SK-N-SH treated with all-trans-retinoic acid at 6 μM for 48 hours (cell line): ENCODE measurements around the gene CASP2.

Source experiments
- ATAC-seq: fragments of 200-7000 bp; cut with Tn5 transposase; 3 replicates; pipeline ENCODE4 v1.9.1; 2020; ENCODE audit warnings: mild to moderate bottlenecking, moderate library complexity
- BACH2 ChIP-seq: fragments of 250-450 bp; sonication (Bioruptor Pico); IDR thresholded peaks from 2 replicates; pipeline ENCODE4 v1.9.0; 2021; ENCODE audit warnings: mild to moderate bottlenecking, borderline replicate concordance
- CSDC2 ChIP-seq: fragments of 250-450 bp; sonication (Bioruptor Pico); IDR thresholded peaks from 2 replicates; pipeline ENCODE4 v1.5.0; 2020; ENCODE audit warnings: mild to moderate bottlenecking, moderate library complexity
- ESRRG ChIP-seq: fragments of 250-450 bp; sonication (Bioruptor Pico); IDR thresholded peaks from 2 replicates; pipeline ENCODE4 v1.6.1; 2021; ENCODE audit warnings: mild to moderate bottlenecking
- ISL1 ChIP-seq: fragments of 250-450 bp; sonication (Bioruptor Pico); IDR thresholded peaks from 2 replicates; pipeline ENCODE4 v2.1.2; 2022; ENCODE audit warnings: mild to moderate bottlenecking, moderate library complexity
- RARB ChIP-seq: fragments of 250-450 bp; sonication (Bioruptor Pico); IDR thresholded peaks from 2 replicates; pipeline ENCODE4 v1.8.0; 2021; ENCODE audit warnings: mild to moderate bottlenecking, moderate library complexity
- SNAI2 ChIP-seq: fragments of 250-450 bp; sonication (Bioruptor Pico); IDR thresholded peaks from 2 replicates; pipeline ENCODE4 v1.5.0; 2020; ENCODE audit warnings: mild to moderate bottlenecking, moderate library complexity
- TOX ChIP-seq: fragments of 250-450 bp; sonication (Bioruptor Pico); IDR thresholded peaks from 2 replicates; pipeline ENCODE4 v1.8.0; 2021; ENCODE audit warnings: mild to moderate bottlenecking, moderate library complexity, borderline replicate concordance
- ZFP3 ChIP-seq: fragments of 250-450 bp; sonication (Bioruptor Pico); IDR thresholded peaks from 2 replicates; pipeline ENCODE4 v1.5.0; 2020; ENCODE audit warnings: mild to moderate bottlenecking, moderate library complexity
- ZNF565 ChIP-seq: fragments of 450-650 bp; formaldehyde crosslinking; conservative IDR thresholded peaks from 2 replicates; pipeline ENCODE4 v1.5.0; 2020; ENCODE audit warnings: low read depth, mild to moderate bottlenecking, moderate library complexity
- ZNF70 ChIP-seq: fragments of 450-650 bp; formaldehyde crosslinking; IDR thresholded peaks from 2 replicates; pipeline ENCODE4 v1.5.0; 2020; ENCODE audit warnings: mild to moderate bottlenecking, moderate library complexity
- ZNF8 ChIP-seq: fragments of 450-650 bp; formaldehyde crosslinking; IDR thresholded peaks from 2 replicates; pipeline ENCODE4 v1.5.0; 2020; ENCODE audit warnings: mild to moderate bottlenecking, moderate library complexity
- TF ChIP-seq, protein P1 (sequence below): fragments of 250-450 bp; sonication (Bioruptor Pico); IDR thresholded peaks from 2 replicates; pipeline ENCODE4 v1.8.0; 2020; ENCODE audit warnings: mild to moderate bottlenecking, moderate library complexity, borderline replicate concordance
- TF ChIP-seq, protein P2 (sequence below): fragments of 250-450 bp; sonication (Bioruptor Pico); IDR thresholded peaks from 2 replicates; pipeline ENCODE4 v1.8.0; 2021; ENCODE audit warnings: low read depth, mild to moderate bottlenecking, moderate library complexity, borderline replicate concordance
- TF ChIP-seq, protein P3 (sequence below): fragments of 250-450 bp; sonication (Bioruptor Pico); IDR thresholded peaks from 2 replicates; pipeline ENCODE4 v1.5.1; 2021; ENCODE audit warnings: mild to moderate bottlenecking, moderate library complexity
- TF ChIP-seq, protein P4 (sequence below): fragments of 250-450 bp; sonication (Bioruptor Pico); IDR thresholded peaks from 2 replicates; pipeline ENCODE4 v1.5.1; 2020; ENCODE audit warnings: low read depth, mild to moderate bottlenecking, moderate library complexity
- TF ChIP-seq, protein P5 (sequence below): fragments of 250-450 bp; sonication (Bioruptor Pico); IDR thresholded peaks from 2 replicates; pipeline ENCODE4 v1.5.0; 2020; ENCODE audit warnings: mild to moderate bottlenecking, moderate library complexity

Gene CASP2

DNA sequence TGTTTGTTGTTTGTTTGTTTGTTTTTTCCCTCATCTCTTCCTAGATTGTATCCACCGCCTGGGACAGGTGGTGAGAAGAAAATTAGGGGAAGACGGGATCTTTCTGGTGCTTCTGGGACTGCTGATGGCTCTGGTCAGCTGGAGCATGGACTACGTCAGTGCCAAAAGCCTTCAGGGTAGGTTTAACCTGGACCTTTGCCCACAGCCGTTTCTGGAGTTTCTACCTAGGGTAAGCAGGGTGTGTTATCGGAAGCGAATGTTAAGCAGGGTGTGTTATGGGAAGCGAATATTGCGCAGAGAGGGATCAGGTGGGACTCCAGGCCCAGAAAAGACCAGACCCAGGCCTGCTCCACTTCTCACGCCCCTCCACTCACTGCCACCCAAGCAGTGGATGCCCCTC, 32.5 kb downstream of the CASP2 start:
- TF ChIP-seq BACH2 (CRISPR knock-in tag) = no peak
- TF ChIP-seq ESRRG (CRISPR knock-in tag) = no peak
- TF ChIP-seq, protein P1, sequence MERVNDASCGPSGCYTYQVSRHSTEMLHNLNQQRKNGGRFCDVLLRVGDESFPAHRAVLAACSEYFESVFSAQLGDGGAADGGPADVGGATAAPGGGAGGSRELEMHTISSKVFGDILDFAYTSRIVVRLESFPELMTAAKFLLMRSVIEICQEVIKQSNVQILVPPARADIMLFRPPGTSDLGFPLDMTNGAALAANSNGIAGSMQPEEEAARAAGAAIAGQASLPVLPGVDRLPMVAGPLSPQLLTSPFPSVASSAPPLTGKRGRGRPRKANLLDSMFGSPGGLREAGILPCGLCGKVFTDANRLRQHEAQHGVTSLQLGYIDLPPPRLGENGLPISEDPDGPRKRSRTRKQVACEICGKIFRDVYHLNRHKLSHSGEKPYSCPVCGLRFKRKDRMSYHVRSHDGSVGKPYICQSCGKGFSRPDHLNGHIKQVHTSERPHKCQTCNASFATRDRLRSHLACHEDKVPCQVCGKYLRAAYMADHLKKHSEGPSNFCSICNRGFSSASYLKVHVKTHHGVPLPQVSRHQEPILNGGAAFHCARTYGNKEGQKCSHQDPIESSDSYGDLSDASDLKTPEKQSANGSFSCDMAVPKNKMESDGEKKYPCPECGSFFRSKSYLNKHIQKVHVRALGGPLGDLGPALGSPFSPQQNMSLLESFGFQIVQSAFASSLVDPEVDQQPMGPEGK (CRISPR knock-in tag) = no peak
- TF ChIP-seq, protein P2, sequence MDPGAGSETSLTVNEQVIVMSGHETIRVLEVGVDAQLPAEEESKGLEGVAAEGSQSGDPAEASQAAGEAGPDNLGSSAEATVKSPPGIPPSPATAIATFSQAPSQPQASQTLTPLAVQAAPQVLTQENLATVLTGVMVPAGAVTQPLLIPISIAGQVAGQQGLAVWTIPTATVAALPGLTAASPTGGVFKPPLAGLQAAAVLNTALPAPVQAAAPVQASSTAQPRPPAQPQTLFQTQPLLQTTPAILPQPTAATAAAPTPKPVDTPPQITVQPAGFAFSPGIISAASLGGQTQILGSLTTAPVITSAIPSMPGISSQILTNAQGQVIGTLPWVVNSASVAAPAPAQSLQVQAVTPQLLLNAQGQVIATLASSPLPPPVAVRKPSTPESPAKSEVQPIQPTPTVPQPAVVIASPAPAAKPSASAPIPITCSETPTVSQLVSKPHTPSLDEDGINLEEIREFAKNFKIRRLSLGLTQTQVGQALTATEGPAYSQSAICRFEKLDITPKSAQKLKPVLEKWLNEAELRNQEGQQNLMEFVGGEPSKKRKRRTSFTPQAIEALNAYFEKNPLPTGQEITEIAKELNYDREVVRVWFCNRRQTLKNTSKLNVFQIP (CRISPR knock-in tag) = no peak
- TF ChIP-seq TOX (CRISPR knock-in tag) = no peak
- TF ChIP-seq, protein P3, sequence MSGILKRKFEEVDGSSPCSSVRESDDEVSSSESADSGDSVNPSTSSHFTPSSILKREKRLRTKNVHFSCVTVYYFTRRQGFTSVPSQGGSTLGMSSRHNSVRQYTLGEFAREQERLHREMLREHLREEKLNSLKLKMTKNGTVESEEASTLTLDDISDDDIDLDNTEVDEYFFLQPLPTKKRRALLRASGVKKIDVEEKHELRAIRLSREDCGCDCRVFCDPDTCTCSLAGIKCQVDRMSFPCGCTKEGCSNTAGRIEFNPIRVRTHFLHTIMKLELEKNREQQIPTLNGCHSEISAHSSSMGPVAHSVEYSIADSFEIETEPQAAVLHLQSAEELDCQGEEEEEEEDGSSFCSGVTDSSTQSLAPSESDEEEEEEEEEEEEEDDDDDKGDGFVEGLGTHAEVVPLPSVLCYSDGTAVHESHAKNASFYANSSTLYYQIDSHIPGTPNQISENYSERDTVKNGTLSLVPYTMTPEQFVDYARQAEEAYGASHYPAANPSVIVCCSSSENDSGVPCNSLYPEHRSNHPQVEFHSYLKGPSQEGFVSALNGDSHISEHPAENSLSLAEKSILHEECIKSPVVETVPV = no peak
- no peak for TF ChIP-seq RARB
- no peak for ATAC-seq

DNA sequence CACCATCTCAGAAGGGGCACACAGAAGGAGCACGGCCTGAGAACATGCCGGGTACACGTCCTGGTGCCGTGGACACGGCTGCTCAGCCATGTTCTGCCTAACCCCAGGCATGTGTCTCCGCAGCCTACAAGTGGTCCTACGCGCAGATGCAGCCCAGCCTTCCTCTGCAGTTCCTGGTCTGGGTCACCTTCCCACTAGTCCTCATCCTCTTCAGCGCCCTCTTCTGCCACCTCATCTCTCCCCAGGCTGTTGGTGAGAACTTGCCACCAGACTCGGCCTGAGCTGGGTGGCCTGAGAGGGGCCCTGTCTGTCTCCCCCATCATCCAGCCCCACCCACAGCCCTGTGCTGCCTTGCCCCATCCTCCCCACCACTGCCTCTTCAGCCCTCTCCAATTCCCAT, 33.1 kb downstream of the CASP2 start:
- no peak for TF ChIP-seq TOX (CRISPR knock-in tag)
- no peak for TF ChIP-seq ZNF70 (CRISPR knock-in tag)
- TF ChIP-seq ESRRG (CRISPR knock-in tag) = no peak
- TF ChIP-seq, protein P4, sequence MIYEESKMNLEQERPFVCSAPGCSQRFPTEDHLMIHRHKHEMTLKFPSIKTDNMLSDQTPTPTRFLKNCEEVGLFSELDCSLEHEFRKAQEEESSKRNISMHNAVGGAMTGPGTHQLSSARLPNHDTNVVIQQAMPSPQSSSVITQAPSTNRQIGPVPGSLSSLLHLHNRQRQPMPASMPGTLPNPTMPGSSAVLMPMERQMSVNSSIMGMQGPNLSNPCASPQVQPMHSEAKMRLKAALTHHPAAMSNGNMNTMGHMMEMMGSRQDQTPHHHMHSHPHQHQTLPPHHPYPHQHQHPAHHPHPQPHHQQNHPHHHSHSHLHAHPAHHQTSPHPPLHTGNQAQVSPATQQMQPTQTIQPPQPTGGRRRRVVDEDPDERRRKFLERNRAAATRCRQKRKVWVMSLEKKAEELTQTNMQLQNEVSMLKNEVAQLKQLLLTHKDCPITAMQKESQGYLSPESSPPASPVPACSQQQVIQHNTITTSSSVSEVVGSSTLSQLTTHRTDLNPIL (CRISPR knock-in tag) = no peak
- TF ChIP-seq, protein P1 (CRISPR knock-in tag) = no peak
- TF ChIP-seq, protein P5, sequence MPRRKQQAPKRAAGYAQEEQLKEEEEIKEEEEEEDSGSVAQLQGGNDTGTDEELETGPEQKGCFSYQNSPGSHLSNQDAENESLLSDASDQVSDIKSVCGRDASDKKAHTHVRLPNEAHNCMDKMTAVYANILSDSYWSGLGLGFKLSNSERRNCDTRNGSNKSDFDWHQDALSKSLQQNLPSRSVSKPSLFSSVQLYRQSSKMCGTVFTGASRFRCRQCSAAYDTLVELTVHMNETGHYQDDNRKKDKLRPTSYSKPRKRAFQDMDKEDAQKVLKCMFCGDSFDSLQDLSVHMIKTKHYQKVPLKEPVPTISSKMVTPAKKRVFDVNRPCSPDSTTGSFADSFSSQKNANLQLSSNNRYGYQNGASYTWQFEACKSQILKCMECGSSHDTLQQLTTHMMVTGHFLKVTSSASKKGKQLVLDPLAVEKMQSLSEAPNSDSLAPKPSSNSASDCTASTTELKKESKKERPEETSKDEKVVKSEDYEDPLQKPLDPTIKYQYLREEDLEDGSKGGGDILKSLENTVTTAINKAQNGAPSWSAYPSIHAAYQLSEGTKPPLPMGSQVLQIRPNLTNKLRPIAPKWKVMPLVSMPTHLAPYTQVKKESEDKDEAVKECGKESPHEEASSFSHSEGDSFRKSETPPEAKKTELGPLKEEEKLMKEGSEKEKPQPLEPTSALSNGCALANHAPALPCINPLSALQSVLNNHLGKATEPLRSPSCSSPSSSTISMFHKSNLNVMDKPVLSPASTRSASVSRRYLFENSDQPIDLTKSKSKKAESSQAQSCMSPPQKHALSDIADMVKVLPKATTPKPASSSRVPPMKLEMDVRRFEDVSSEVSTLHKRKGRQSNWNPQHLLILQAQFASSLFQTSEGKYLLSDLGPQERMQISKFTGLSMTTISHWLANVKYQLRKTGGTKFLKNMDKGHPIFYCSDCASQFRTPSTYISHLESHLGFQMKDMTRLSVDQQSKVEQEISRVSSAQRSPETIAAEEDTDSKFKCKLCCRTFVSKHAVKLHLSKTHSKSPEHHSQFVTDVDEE (CRISPR knock-in tag) = no peak
- no peak for TF ChIP-seq SNAI2 (CRISPR knock-in tag)
- TF ChIP-seq ZNF565 (CRISPR knock-in tag) = no peak
- no peak for TF ChIP-seq CSDC2 (CRISPR knock-in tag)
- no peak for ATAC-seq

DNA sequence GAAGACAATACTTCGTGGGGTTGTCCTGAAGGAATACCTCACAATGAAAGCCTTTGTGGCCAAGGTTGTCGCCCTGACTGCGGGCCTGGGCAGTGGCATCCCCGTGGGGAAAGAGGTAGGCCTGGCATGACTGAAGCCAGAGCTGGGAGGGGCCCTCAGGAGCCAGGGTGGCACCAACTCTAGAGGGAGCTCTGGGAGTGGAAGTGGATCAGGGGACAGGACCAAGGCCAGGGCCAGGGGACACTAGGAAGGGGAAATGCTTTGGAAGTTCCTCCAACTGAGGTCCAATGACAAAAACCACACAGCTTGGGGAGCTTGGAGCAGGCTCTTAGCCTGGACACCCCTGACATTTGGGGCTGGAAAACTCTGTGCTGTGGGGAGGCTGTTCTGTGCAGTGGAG, 33.6 kb downstream of the CASP2 start:
- no peak for TF ChIP-seq ZNF8 (CRISPR knock-in tag)

DNA sequence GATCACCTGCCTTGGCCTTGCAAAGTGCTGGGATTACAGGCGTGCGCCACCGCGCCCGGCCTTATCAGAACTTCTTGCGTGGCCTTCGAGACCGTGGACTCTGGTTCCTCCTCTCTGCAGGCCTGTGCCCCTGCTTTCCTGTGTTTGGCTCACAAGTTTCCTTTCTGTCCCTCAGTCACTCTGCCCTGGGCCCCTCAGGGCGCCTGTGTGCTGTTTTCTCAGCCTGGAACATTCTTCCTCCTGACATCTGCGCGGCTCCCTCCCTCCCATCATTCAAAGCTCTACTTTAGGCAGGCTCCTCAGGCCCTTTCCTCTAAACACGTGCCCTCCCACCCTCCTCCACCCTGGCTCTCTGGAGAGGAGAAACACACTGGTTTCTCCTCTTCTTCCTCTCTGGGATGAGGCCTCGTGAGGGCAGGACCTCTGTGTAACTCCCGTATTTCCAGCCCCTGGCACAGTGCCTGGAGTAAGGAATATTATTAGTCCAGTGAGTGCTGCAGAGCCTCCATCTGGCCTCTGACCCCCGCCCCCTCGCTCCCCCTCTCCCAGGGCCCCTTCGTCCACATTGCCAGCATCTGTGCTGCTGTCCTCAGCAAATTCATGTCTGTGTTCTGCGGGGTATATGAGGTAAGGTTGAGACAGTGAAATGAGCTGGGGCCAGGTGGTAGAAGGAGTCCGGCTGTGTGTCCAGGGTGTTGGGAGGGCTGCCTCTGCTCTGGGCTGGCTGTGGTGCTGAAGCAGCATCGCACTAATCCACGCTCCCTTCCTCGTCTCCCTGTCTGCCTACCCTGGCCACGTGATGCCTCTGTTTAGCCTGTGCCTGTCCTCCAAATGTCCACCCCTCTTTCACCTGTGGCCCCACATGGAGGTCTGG, 34.8 kb downstream of the CASP2 start:
- TF ChIP-seq ISL1 (no peak), ESRRG (CRISPR knock-in tag) (no peak), ZFP3 (no peak)
- TF ChIP-seq, protein P4 (CRISPR knock-in tag) = no peak
- TF ChIP-seq, protein P3 = no peak
- no peak for ATAC-seq

More for the DNA sequence above, 33.6 kb downstream of the CASP2 start:
- peak; percentile 75 for ATAC-seq
